ENCODE measurements around the gene GPC6. TPM values are rescaled to one million over a fixed set of nuclear protein-coding genes. Genes with fewer than 3 reads are reported as not detected.

Gene GPC6
- total RNA-seq, 6 donors from 2014 or later: 1.3 to 7.3 (median 3.4) TPM

DNA sequence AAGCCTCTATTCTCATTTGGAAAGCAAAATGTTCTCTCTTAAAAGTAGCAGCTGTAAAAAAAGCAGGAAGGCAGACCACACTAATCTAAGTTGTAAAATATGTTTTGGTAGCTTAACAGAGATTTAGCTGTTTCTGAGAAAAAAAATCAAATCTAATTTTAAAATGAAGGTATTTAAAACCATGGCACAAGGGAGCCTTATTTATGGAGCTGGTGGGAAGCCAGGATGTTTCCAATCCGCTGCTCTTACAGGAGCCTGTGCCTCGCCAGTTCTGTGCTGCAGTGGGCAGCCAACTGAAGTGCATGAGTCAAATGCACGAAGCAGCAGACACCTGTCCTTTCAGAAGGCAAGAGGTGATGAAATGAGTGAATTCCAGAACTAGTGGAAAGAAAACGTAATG lies 28.2 kb downstream of the GPC6 start:
- no peak overlapping the region for H3K27ac ChIP-seq
- H3K27me3 ChIP-seq: no peaks in the 10 kb centered on the region
- ATAC-seq (ENCODE audit: low FRiP score in 2 of 2) (no peak), DNase-seq (no peak)
- no peak for TF ChIP-seq POLR2AphosphoS5 (IDR thresholded peaks at IDR 0.05)
- no peak for TF ChIP-seq POLR2A (IDR thresholded peaks at IDR 0.05)
- TF ChIP-seq, protein P1, sequence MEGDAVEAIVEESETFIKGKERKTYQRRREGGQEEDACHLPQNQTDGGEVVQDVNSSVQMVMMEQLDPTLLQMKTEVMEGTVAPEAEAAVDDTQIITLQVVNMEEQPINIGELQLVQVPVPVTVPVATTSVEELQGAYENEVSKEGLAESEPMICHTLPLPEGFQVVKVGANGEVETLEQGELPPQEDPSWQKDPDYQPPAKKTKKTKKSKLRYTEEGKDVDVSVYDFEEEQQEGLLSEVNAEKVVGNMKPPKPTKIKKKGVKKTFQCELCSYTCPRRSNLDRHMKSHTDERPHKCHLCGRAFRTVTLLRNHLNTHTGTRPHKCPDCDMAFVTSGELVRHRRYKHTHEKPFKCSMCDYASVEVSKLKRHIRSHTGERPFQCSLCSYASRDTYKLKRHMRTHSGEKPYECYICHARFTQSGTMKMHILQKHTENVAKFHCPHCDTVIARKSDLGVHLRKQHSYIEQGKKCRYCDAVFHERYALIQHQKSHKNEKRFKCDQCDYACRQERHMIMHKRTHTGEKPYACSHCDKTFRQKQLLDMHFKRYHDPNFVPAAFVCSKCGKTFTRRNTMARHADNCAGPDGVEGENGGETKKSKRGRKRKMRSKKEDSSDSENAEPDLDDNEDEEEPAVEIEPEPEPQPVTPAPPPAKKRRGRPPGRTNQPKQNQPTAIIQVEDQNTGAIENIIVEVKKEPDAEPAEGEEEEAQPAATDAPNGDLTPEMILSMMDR (IDR thresholded peaks at IDR 0.05): no peak
- no peak for TF ChIP-seq EP300 (IDR thresholded peaks at IDR 0.05)
- no peaks in the 10 kb centered on the region for H3K36me3 ChIP-seq
- H3K9me3 ChIP-seq: no peaks in the 10 kb centered on the region
- WGBS, 2 donors: 77 to 83% methylated on average over 4 of the region's 4 CpGs
- H3K4me3 ChIP-seq: no peak overlapping the region
- no peaks in the 10 kb centered on the region for H3K4me1 ChIP-seq

DNA sequence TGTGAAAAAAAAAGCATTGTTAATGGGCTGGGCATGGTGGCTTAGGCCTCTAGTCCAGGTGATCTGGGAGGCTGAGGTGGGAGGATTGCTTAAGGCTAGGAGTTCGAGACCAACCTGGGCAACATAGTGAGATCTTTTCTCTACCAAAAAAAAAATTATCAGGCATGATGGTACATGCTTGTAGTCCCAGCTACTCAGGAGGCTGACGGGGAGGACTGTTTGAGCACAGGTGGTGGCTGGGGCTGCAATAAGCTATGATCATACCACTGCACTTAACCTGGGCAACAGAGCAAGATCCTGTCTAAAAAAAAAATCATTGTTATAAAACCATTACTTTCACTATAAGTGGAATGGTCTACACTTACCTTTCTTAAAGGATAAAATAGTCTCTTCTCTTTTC lies 30.4 kb downstream of the GPC6 start:
- no peak for DNase-seq
- no peaks in the 10 kb centered on the region for H3K36me3 ChIP-seq
- TF ChIP-seq POLR2AphosphoS5 (IDR thresholded peaks at IDR 0.05) (no peak), EP300 (IDR thresholded peaks at IDR 0.05) (no peak), POLR2A (IDR thresholded peaks at IDR 0.05) (no peak)
- TF ChIP-seq, protein P1 (IDR thresholded peaks at IDR 0.05): no peak
- no peaks in the 10 kb centered on the region for H3K4me1 ChIP-seq
- H3K27me3 ChIP-seq: no peaks in the 10 kb centered on the region
- 71 to 85% methylated on average over 2 of the region's 2 CpGs for WGBS, 2 donors
- H3K9me3 ChIP-seq: no peaks in the 10 kb centered on the region
- no peak overlapping the region for H3K27ac ChIP-seq
- ATAC-seq (ENCODE audit: low FRiP score in 2 of 2): no peak
- no peak overlapping the region for H3K4me3 ChIP-seq

DNA sequence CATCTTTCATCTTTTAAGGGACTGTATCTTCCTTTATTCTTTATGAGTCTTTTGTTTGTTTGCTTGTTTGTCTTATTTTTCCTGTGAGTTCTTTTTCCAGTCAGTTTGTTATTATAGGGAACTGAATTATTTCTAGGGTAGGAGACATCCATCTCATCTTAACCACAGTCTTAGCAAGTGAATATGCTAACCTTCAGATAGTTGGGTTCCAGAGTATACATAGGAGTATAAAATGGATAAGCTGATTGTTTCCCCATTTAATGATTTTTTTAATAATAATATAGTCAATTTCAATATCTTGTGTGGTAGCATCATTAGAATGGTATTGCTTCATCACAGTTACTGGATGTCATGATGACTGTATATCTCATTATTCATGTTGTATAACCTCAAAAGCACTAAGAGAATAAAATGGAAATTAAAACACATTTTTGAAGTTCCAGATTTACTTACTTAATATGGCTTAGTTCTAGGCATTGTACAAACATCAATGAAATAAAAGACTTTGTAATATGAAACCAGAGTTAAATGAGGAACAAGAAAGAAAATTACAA lies 33.0 kb downstream of the GPC6 start:
- DNase-seq: no peak
- no peaks in the 10 kb centered on the region for H3K36me3 ChIP-seq
- no peaks in the 10 kb centered on the region for H3K4me1 ChIP-seq
- H3K27ac ChIP-seq: no peak overlapping the region
- H3K27me3 ChIP-seq: no peaks in the 10 kb centered on the region
- no peak for TF ChIP-seq POLR2AphosphoS5 (IDR thresholded peaks at IDR 0.05)
- TF ChIP-seq, protein P1 (IDR thresholded peaks at IDR 0.05): no peak
- TF ChIP-seq EP300 (IDR thresholded peaks at IDR 0.05): no peak
- TF ChIP-seq POLR2A (IDR thresholded peaks at IDR 0.05): no peak
- no peaks in the 10 kb centered on the region for H3K9me3 ChIP-seq
- no peak for ATAC-seq (ENCODE audit: low FRiP score in 2 of 2)
- no peak overlapping the region for H3K4me3 ChIP-seq

DNA sequence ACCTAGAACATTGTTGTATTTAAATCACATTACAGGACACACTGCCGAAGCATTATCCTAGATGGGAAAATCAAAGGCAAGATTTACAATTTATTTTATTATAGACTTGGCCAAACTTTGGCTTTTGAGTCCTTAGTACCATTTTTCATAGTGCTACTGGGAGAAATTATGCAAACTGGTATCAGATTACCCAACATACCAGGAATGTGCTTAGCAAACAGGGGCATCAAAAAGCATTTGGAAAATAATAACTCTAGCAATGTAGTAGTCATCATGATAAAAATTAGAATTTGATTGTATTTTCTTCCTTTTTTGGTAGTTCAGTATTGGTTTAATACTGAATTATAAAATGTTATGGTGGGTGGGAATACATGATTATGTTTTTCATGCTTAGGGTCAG lies 34.0 kb downstream of the GPC6 start:
- Histone ChIP-seq H3K4me1 (no peaks in the 10 kb centered on the region), H3K27ac (no peak overlapping the region), H3K4me3 (no peak overlapping the region), H3K27me3 (no peaks in the 10 kb centered on the region), H3K36me3 (no peaks in the 10 kb centered on the region), H3K9me3 (no peaks in the 10 kb centered on the region)
- TF ChIP-seq EP300 (IDR thresholded peaks at IDR 0.05): no peak
- TF ChIP-seq, protein P1 (IDR thresholded peaks at IDR 0.05): no peak
- TF ChIP-seq POLR2A (IDR thresholded peaks at IDR 0.05): no peak
- TF ChIP-seq POLR2AphosphoS5 (IDR thresholded peaks at IDR 0.05): no peak
- ATAC-seq (ENCODE audit: low FRiP score in 2 of 2) (no peak), DNase-seq (no peak)
- WGBS, 2 donors: 85 to 93% methylated on average over 1 of the region's 1 CpG

DNA sequence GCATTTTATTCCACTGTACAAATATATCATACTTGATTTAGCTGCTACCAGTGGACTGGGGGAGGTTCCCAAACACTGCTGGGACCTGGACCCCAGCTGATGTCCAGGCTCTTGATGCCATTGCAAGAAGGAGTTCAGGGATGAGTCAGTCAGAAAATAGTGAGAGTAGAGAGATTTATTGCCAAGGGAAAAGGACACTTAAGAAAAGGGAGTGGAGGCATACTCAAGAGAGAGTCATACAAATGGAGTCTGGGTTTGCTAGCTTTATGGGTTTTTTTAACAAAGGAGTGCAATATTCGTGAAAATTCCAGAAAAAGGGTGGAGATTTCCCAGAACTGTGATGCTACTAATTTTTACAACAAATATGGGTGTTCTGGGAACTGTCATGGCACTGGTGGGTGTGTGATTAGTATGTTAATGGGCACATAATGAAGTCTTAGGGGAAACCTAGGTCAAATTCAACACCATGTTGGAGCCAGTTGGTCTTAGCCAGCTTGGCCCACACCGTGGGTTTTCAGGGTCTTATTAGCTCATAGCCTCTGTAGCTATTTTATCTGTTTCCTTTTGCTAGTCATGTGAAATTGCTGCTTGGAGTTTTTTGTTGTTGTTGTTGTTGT lies 36.2 kb downstream of the GPC6 start:
- 28 to 79% methylated on average over 2 of the region's 2 CpGs for WGBS, 2 donors
- no peak for ATAC-seq (ENCODE audit: low FRiP score in 2 of 2)

More for the DNA sequence above, 36.2 kb downstream of the GPC6 start:
- Histone ChIP-seq H3K4me3 (no peak overlapping the region), H3K27me3 (no peaks in the 10 kb centered on the region), H3K27ac (no peak overlapping the region), H3K9me3 (no peaks in the 10 kb centered on the region), H3K4me1 (no peaks in the 10 kb centered on the region), H3K36me3 (no peaks in the 10 kb centered on the region)
- TF ChIP-seq POLR2A (IDR thresholded peaks at IDR 0.05) (no peak), POLR2AphosphoS5 (IDR thresholded peaks at IDR 0.05) (no peak), EP300 (IDR thresholded peaks at IDR 0.05) (no peak)
- TF ChIP-seq, protein P1 (IDR thresholded peaks at IDR 0.05): no peak
- DNase-seq: no peak
